ENCODE results near the gene CASQ2. TPM values are rescaled to one million over a fixed set of nuclear protein-coding genes. Genes with fewer than 3 reads are reported as not detected.

Gene CASQ2
- polyA plus RNA-seq, 1 experiment: not detected

DNA sequence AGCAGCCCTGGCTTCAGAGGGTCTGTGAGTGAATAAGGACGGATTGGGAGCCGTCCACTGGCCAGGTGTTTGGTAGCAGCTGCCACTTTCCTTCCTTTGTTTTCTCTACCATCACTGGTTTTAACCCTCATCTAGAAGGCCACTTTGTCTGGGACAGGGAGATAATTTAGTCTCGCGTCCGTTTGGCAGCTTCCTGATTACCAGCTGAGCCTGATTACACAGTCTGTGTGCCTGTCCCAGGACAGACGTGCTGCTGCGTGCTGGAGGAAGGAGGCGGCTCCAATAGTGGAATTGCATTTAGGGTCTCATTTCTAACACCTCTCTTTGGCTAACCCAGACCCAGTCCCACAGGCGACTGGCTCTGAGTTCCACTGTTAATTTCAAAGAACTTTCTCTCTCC is 24.6 kb upstream of the CASQ2 start:
- DNase-seq (ENCODE audit: low read depth, low spot score): no peak
- Histone ChIP-seq H3K4me3 (ENCODE audit: low read depth, low read length) (no peak overlapping the region), H3K27ac (ENCODE audit: low read depth, low read length) (no peak overlapping the region), H3K27me3 (ENCODE audit: control insufficient read depth, insufficient read depth, low read length) (no peaks in the 10 kb centered on the region), H3K9me3 (ENCODE audit: control insufficient read depth, insufficient read depth, low read length) (no peaks in the 10 kb centered on the region)
- TF ChIP-seq, protein P1, sequence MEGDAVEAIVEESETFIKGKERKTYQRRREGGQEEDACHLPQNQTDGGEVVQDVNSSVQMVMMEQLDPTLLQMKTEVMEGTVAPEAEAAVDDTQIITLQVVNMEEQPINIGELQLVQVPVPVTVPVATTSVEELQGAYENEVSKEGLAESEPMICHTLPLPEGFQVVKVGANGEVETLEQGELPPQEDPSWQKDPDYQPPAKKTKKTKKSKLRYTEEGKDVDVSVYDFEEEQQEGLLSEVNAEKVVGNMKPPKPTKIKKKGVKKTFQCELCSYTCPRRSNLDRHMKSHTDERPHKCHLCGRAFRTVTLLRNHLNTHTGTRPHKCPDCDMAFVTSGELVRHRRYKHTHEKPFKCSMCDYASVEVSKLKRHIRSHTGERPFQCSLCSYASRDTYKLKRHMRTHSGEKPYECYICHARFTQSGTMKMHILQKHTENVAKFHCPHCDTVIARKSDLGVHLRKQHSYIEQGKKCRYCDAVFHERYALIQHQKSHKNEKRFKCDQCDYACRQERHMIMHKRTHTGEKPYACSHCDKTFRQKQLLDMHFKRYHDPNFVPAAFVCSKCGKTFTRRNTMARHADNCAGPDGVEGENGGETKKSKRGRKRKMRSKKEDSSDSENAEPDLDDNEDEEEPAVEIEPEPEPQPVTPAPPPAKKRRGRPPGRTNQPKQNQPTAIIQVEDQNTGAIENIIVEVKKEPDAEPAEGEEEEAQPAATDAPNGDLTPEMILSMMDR (IDR thresholded peaks at IDR 0.05; ENCODE audit: low read depth, low read length): no peak
- ChIA-PET CTCF (no interaction called here), POLR2A (no interaction called here)

DNA sequence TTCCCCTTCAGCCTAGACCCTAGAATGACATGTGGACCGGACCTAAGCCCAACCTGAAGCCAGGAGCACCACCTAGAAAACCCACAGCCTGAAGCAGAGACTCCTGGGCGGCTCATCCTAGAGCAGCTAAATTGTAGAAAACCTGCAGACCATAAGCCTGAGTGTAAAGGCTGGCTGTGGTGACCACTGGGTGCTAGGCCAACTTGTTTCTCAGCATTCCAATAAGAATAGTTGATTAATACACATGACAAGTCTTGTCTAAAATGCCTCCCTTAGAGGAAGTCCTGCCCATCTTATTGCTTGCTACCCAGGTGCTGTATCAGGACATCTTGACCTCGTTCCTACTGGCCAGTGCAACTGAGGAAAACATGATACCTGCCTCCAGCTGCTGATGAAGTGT is 23.3 kb upstream of the CASQ2 start:
- no peak for DNase-seq (ENCODE audit: low read depth, low spot score)
- Histone ChIP-seq H3K4me3 (ENCODE audit: low read depth, low read length) (no peak overlapping the region), H3K27me3 (ENCODE audit: control insufficient read depth, insufficient read depth, low read length) (no peaks in the 10 kb centered on the region), H3K9me3 (ENCODE audit: control insufficient read depth, insufficient read depth, low read length) (no peaks in the 10 kb centered on the region), H3K27ac (ENCODE audit: low read depth, low read length) (no peak overlapping the region)
- ChIA-PET CTCF (interaction anchor here (0.6 kb wide), 1 partner anchor 85 kb away, joined by 3 read pairs; no protein-coding TSS in a partner anchor), POLR2A (no interaction called here)
- TF ChIP-seq, protein P1 (IDR thresholded peaks at IDR 0.05; ENCODE audit: low read depth, low read length): no peak

DNA sequence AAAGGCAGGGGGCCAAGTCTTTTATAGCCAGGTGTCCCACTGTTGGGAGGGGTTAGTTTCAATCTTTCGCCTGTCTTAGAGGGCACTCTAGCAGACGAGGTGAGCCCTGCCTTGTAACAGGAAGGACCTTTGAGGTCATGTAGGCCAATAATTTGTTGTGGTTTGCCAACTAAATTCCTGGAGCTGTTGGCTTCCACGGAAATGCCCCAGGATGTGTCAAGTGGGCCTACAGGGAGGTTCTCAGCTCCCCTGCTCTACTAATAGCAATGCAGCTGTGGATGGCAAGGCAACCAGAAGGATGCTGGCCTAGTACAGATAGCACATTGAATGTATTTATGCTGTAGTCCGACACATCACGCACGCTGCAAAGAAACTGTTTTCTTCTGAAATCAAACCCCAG is 22.3 kb upstream of the CASQ2 start:
- Histone ChIP-seq H3K27ac (ENCODE audit: low read depth, low read length) (no peak overlapping the region), H3K4me3 (ENCODE audit: low read depth, low read length) (no peak overlapping the region), H3K9me3 (ENCODE audit: control insufficient read depth, insufficient read depth, low read length) (no peaks in the 10 kb centered on the region), H3K27me3 (ENCODE audit: control insufficient read depth, insufficient read depth, low read length) (no peaks in the 10 kb centered on the region)
- ChIA-PET POLR2A (no interaction called here), CTCF (interaction anchor here (1.2 kb wide), 1 partner anchor 84 kb away, joined by 3 read pairs; no protein-coding TSS in a partner anchor)
- DNase-seq (ENCODE audit: low read depth, low spot score): no peak
- TF ChIP-seq, protein P1 (IDR thresholded peaks at IDR 0.05; ENCODE audit: low read depth, low read length): no peak

DNA sequence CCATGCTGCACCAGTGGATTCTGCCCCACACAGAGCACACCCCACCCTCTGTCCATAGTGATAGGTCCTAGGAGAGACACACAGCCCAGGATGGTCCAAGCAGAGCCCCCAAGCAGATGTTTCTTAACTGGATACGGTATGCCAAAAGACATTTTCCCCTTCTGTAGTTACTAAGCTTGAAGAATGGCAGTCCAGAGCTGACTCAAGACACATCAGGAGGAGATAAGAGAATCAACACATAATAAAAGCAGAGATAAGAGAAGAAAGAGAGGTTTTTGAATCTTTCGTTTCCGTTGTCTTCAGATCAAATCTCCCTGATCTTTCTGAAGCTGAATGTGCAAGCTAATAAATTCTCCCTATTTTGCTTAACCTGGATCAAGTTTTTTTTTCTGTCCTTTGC is 21.8 kb upstream of the CASQ2 start:
- no peak overlapping the region for H3K27ac ChIP-seq (ENCODE audit: low read depth, low read length)
- no peak overlapping the region for H3K4me3 ChIP-seq (ENCODE audit: low read depth, low read length)
- POLR2A ChIA-PET: no interaction called here
- no peak for DNase-seq (ENCODE audit: low read depth, low spot score)
- CTCF ChIA-PET: interaction anchor here (1.2 to 1.5 kb wide), 2 partner anchors 19 to 84 kb away, joined by 3 to 5 read pairs; no protein-coding TSS in a partner anchor
- TF ChIP-seq, protein P1 (IDR thresholded peaks at IDR 0.05; ENCODE audit: low read depth, low read length): no peak
- H3K27me3 ChIP-seq (ENCODE audit: control insufficient read depth, insufficient read depth, low read length): no peaks in the 10 kb centered on the region
- H3K9me3 ChIP-seq (ENCODE audit: control insufficient read depth, insufficient read depth, low read length): no peaks in the 10 kb centered on the region

DNA sequence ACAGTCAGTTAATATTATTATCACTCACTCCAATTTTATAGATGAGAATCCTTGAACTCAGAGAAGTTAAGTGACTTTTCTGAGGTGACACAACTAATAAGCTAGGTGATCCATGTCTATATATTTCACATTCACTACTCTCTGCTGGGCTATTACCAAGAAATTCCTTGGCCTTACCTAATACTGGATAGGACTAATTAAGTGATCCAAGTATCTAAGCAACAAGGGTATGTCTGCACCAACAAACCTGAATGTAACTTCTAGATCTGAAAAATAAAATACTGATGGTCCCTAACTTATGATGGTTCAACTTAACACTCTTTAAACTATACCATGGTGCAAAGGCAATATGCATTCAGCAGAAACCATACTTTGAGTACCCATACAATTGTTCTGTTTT is 14.8 kb upstream of the CASQ2 start:
- Histone ChIP-seq H3K4me3 (ENCODE audit: low read depth, low read length) (no peak overlapping the region), H3K27me3 (ENCODE audit: control insufficient read depth, insufficient read depth, low read length) (no peaks in the 10 kb centered on the region), H3K27ac (ENCODE audit: low read depth, low read length) (no peak overlapping the region), H3K9me3 (ENCODE audit: control insufficient read depth, insufficient read depth, low read length) (no peaks in the 10 kb centered on the region)
- POLR2A ChIA-PET: no interaction called here
- CTCF ChIA-PET: interaction anchor here (2.0 kb wide), 1 partner anchor 12 kb away, joined by 6 read pairs; no protein-coding TSS in a partner anchor
- no peak for DNase-seq (ENCODE audit: low read depth, low spot score)
- TF ChIP-seq, protein P1 (IDR thresholded peaks at IDR 0.05; ENCODE audit: low read depth, low read length): no peak

Measured in AG04450 (cell line).